Heart right ventricle (tissue), 16 donors: ENCODE measurements around the gene MARF1. TPM values are rescaled to one million over a fixed set of nuclear protein-coding genes. Genes with fewer than 3 reads are reported as not detected.
"Not testable (repeated sequence)": the region's sequence is repeated elsewhere in the genome, so short reads cannot be mapped to it uniquely, and the experiment has no call there.

ENCODE experiments used
- ATAC-seq, 8 donors: fragments of 200-7000 bp; cut with Tn5 transposase; one replicate each; pipeline ENCODE4 v1.9.1; 2020; ENCODE audit warnings: mild to moderate bottlenecking in 8 of 8, moderate library complexity in 8 of 8, moderate number of reproducible peaks in 1 of 8
- DNase-seq, 2 donors: peaks; one replicate each; pipeline ENCODE4 v3.0.0-alpha.2; 2020
- H3K27ac ChIP-seq, 10 donors: fragments of 200-600 bp; sonication (generic) in 2 of 10; one replicate each; pipeline versions ENCODE4 v1.5.0 to v1.8.0; 2020 to 2022; ENCODE audit warnings: mild to moderate bottlenecking in 3 of 10
- H3K27me3 ChIP-seq, 7 donors: fragments of 200-600 bp; one replicate each; pipeline ENCODE4 v1.8.0; 2021 to 2022; ENCODE audit warnings: mild to moderate bottlenecking in 2 of 7
- H3K36me3 ChIP-seq, 9 donors: fragments of 200-600 bp; sonication (generic) in 1 of 9; one replicate each; pipeline versions ENCODE4 v1.5.0 to v1.8.0; 2020 to 2022; ENCODE audit warnings: mild to moderate bottlenecking in 2 of 9
- H3K4me1 ChIP-seq, 9 donors: fragments of 200-600 bp; sonication (generic) in 1 of 9; one replicate each; pipeline versions ENCODE4 v1.5.0 to v1.8.0; 2020 to 2022; ENCODE audit warnings: mild to moderate bottlenecking in 4 of 9
- H3K4me3 ChIP-seq, 10 donors: fragments of 200-600 bp; sonication (generic) in 2 of 10; one replicate each; pipeline versions ENCODE4 v1.5.0 to v1.8.0; 2020 to 2022; ENCODE audit warnings: mild to moderate bottlenecking in 7 of 10, moderate library complexity in 2 of 10
- H3K9me3 ChIP-seq, 11 donors: fragments of 200-600 bp in 10 of 11; sonication (generic) in 2 of 11; one replicate each; pipeline versions ENCODE4 v1.5.0 to v1.8.0; 2013 to 2022; ENCODE audit warnings: mild to moderate bottlenecking in 2 of 11, control low read depth in 1 of 11, moderate library complexity in 1 of 11
- CTCF ChIP-seq, 9 donors: fragments of 200-600 bp; sonication (generic) in 2 of 9; IDR thresholded peaks; one replicate each; pipeline versions ENCODE4 v1.5.0 to v1.8.0; 2021 to 2022; ENCODE audit warnings: antibody characterized with exemption in 9 of 9, mild to moderate bottlenecking in 5 of 9, moderate library complexity in 1 of 9
- WGBS, 2 donors: extraction: QIAGEN DNeasy Blood & Tissue Kit; methylation state at CpG; one replicate each; pipeline ENCODE4 v1.1.7; 2013; ENCODE audit warnings: inconsistent platforms in 1 of 2; 5-methylcytosine and 5-hydroxymethylcytosine counted together
- intact Hi-C, 10 donors: fragments of 100-400 bp; cut with DNase I; formaldehyde crosslinking; loops; one replicate each; pipeline versions ENCODE4 v1.11.1 to v1.14.2; 2022
- polyA plus RNA-seq, 2 donors: library from polyadenylated mRNA; stranded (reverse); fragments of 200-250 nt; gene quantifications; one replicate each; pipeline ENCODE4 v1.2.3, GENCODE V29; 2013
- total RNA-seq, 10 donors: library from RNA; stranded (reverse); fragmentation: NEBNext Ultra II Directional in 3 of 10; extraction: Animal tissue kit (Norgen Biotek cat#: 25700) in 3 of 10; gene quantifications; one replicate each; pipeline versions ENCODE4 v1.2.1 to v1.2.4, GENCODE V29; 2021 to 2023
- donor health status: Arrhythmogenic right ventricular cardiomyopathy.
- donor health status: ischemic (EF 13 %, LVEDD 7.1; RV severe dilation, severe dysfunction).
- donor health status: healthy with polysubstance abuse.
- donor health status: DM: no; HTN: yes; CAD: no.
- donor health status: DM: no; HTN: no; CAD: no.
- donor health status: ischemic (EF 25% LVEDD 6.9; RV normal size, moderate dysfunction).
- donor health status: ischemic (EF 25% LVEDD 5.7; RV mildly dilated, moderate dysfunction).
- donor health status: healthy.
- donor health status: DM: yes; HTN: yes; CAD: no.
- donor health status: Ischemic cardiomyopathy.
- donor health status: ischemic (EF 35%, LVEDD 5.7; RV mildly dilated, moderate dysfunction).
- donor health status: nonischemic (EF 11% LVEDD 7.7; RV severe dilation, severe dysfunction).
- donor health status: DM: yes; HTN: yes; CAD: no.
- donor health status: PGD.
- donor health status: ischemic (EF 29% LVEDD 5.4; RV normal size, mild dysfunction).
- donor health status: nonischemic (EF 23%, LVEDD 6.1; RV moderate dilation, normal function).

The MARF1 gene
- total and polyA plus RNA-seq, 12 donors = 9.6 to 59.1 (median 42.7) TPM

DNA sequence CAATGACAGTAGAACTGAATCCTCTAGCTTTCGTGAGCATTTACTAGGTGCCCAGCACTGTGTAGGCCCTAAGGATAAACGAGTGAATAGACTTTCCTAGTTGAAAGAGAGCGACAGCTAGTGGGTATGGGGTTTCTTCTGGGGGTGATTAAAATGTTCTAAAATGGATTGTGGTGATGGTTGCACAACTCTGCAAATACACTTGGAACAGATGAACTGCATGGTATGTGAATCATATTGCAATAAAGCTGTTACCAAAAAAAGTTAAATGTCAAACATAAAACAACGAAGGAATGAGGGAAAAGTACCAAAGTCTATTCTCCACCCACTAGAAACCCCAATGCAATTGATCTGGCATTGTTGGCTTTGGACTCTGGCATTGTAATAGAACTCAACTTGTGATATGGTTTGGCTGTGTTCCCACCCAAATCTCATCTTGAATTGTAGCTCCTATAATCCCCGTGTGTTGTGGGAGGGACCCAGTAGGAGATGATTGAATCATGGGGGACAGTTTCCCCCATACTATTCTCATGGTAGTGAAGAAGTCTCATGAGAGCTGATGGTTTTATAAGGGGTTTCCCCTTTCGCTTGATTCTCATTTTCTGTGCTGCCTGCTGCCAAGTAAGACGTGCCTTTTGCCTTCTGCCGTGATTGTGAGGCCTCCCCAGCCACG lies 70.5 kb downstream of the MARF1 start:
- H3K9me3 ChIP-seq = peaks cover 0 to 3% (median 0%) of the 10 kb centered on the region in 11 donors
- 71% methylated on average over 9 of the region's 9 CpGs for WGBS, 2 donors
- no peak overlapping the region for H3K27ac ChIP-seq
- no peaks in the 10 kb centered on the region for H3K27me3 ChIP-seq
- H3K36me3 ChIP-seq = peaks cover 0 to 21% (median 0%) of the 10 kb centered on the region in 9 donors
- no peak for TF ChIP-seq CTCF (IDR thresholded peaks at IDR 0.05)
- peaks cover 0 to 27% (median 0%) of the 10 kb centered on the region in 9 donors for H3K4me1 ChIP-seq
- H3K4me3 ChIP-seq = no peak overlapping the region
- intact Hi-C loops = no loop called here
- peak in 1 of 8 donors; percentile 46 for ATAC-seq
- no peak for DNase-seq

GRCh38 chr16:15571557-15571956 lies 71.4 kb downstream of the MARF1 start:
- WGBS, 2 donors = 67 to 77% methylated on average over 6 of the region's 6 CpGs
- Histone ChIP-seq H3K9me3 (no peaks in the 10 kb centered on the region), H3K27me3 (no peaks in the 10 kb centered on the region), H3K4me1 (peaks cover 0 to 26% (median 0%) of the 10 kb centered on the region in 9 donors), H3K4me3 (no peak overlapping the region), H3K27ac (no peak overlapping the region), H3K36me3 (peaks cover 0 to 21% (median 0%) of the 10 kb centered on the region in 9 donors)
- ATAC-seq (no peak), DNase-seq (no peak)
- no peak for TF ChIP-seq CTCF (IDR thresholded peaks at IDR 0.05)
- intact Hi-C loops = no loop called here

GRCh38 chr16:15570666-15571065 lies 72.3 kb downstream of the MARF1 start:
- DNase-seq, intact Hi-C loops, H3K27ac ChIP-seq, H3K4me3 ChIP-seq, H3K27me3 ChIP-seq, H3K9me3 ChIP-seq, ATAC-seq: not testable (repeated sequence)
- Histone ChIP-seq H3K36me3 (peaks cover 0 to 21% (median 0%) of the 10 kb centered on the region in 9 donors), H3K4me1 (peaks cover 0 to 24% (median 0%) of the 10 kb centered on the region in 9 donors)
- WGBS, 2 donors = 61 to 66% methylated on average over 4 of the region's 4 CpGs

- peaks cover 0 to 21% (median 0%) of the 10 kb centered on the region in 9 donors for H3K36me3 ChIP-seq
- H3K9me3 ChIP-seq = no peaks in the 10 kb centered on the region
- no peaks in the 10 kb centered on the region for H3K27me3 ChIP-seq
- no peak overlapping the region for H3K27ac ChIP-seq
- ATAC-seq (no peak), DNase-seq (no peak)
- no peak for TF ChIP-seq CTCF (IDR thresholded peaks at IDR 0.05)
- H3K4me1 ChIP-seq = peaks cover 0 to 25% (median 6%) of the 10 kb centered on the region in 9 donors
- WGBS, 2 donors = 93 to 99% methylated on average over 5 of the region's 5 CpGs
- intact Hi-C loops = no loop called here
- no peak overlapping the region for H3K4me3 ChIP-seq
Measured at GRCh38 chr16:15567823-15568222, 75.1 kb downstream of the MARF1 start.

GRCh38 chr16:15566095-15566494 lies 76.9 kb downstream of the MARF1 start:
- intact Hi-C loops = no loop called here
- WGBS, 2 donors = 98 to 100% methylated on average over 2 of the region's 2 CpGs
- H3K9me3 ChIP-seq = no peaks in the 10 kb centered on the region
- no peak for DNase-seq
- no peak overlapping the region for H3K4me3 ChIP-seq
- no peak for ATAC-seq
- no peak for TF ChIP-seq CTCF (IDR thresholded peaks at IDR 0.05)
- no peaks in the 10 kb centered on the region for H3K27me3 ChIP-seq
- no peak overlapping the region for H3K27ac ChIP-seq
- H3K4me1 ChIP-seq = peaks cover 0 to 32% (median 6%) of the 10 kb centered on the region in 9 donors
- peaks cover 0 to 21% (median 0%) of the 10 kb centered on the region in 9 donors for H3K36me3 ChIP-seq
